ENCODE results near the gene S100A10. TPM values are rescaled to one million over a fixed set of nuclear protein-coding genes. Genes with fewer than 3 reads are reported as not detected.

Gene S100A10
- total and polyA plus RNA-seq, 2 experiments from 2014 or later = 35.9 to 634 TPM

DNA sequence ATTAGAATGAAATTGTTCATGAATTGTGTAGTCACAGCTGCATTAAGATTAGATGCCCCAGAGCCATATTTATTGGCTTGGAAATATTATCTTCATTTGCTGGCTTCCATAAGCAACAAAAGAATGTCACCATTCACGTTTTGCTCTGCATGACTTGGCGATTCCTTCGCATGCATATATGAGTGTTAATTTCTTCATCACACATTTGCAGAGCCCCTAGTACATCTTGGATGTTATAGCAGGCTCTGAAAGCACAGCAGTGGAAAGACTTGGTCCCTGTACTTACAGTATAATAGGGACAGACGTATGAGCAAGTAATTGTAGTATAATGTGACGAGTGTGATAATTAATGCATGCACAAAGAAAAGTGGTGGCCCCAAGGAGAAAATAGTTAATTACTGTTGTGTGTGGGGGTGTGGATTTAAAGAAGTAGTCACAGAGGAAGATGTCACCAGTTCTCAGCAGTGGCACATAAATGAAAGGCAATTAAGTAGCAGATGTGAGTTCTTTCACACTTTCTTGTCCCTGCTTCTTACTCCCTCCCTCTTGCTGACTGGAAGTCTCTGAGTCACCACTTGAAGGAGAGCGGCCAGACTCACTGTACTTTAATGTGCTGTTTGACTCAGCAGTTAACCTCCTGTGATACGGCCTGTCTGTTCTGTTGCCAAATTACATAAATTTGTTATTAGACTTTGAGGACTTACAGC, 21.0 kb downstream of the S100A10 start:
- Histone ChIP-seq H3K4me2 (peak overlapping the region; percentile 34; the same call in 1 of the 2 replicates), H3K27ac (ENCODE audit: low read depth) (no peak overlapping the region), H4K20me1 (replicated peaks; ENCODE audit: insufficient read depth) (no peaks in the 10 kb centered on the region), H2AFZ (no peak overlapping the region), H3K4me1 (ENCODE audit: insufficient read depth) (peaks cover 22% of the 10 kb centered on the region), H3K27me3 (ENCODE audit: insufficient read depth) (no peaks in the 10 kb centered on the region), H3K4me3 (0 out of 2 replicates have a peak overlapping the region, but pooled peaks have one; percentile 11), H3K9me2 (ENCODE audit: insufficient read depth) (no peaks in the 10 kb centered on the region), H3F3A (replicated peaks; ENCODE audit: low read depth) (no peaks in the 10 kb centered on the region), H3K79me2 (replicated peaks; ENCODE audit: insufficient read depth) (no peaks in the 10 kb centered on the region), H3K36me3 (ENCODE audit: insufficient read depth) (no peaks in the 10 kb centered on the region)
- H3K27me3 Mint-ChIP-seq (ENCODE audit: insufficient read depth, low read depth, poor library complexity) = no peaks in the 10 kb centered on the region
- H3K4me3 Mint-ChIP-seq = no peak overlapping the region
- peaks cover 28% of the 10 kb centered on the region for H3K4me1 Mint-ChIP-seq
- H3K36me3 Mint-ChIP-seq (ENCODE audit: low read depth) = no peaks in the 10 kb centered on the region
- DNase-seq (ENCODE audit: low spot score) (peak; percentile 80), ATAC-seq (peak; percentile 68)
- H3K9me3 Mint-ChIP-seq = no peaks in the 10 kb centered on the region
- no peak for TF ChIP-seq JUNB (IDR thresholded peaks at IDR 0.05; ENCODE audit: unreplicated experiment)
- peak; percentile 29; the same call in 1 of the 2 replicates for TF ChIP-seq NANOG (IDR thresholded peaks at IDR 0.05; ENCODE audit: borderline replicate concordance)
- H3K27ac Mint-ChIP-seq = peak overlapping the region; percentile 43

DNA sequence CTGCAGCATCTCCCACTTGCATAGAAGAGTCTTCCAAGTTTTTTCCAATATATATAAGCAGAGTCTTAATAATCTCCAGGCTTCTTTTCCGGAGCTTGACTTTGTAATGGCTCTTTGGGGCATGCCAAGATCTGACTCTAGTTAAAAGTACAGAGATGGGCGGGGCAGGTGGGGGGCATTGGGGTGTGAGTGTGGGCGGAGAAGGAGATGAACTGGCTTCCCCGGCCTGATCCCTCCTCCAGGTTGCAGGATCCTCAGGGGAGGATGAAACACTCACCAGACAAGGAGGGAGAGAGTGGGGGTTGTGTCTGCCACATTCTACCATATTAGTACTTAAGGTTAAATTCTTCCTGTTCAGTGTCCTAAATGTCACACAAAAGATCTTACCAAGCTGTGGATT, 23.0 kb downstream of the S100A10 start:
- Mint-ChIP-seq H3K36me3 (ENCODE audit: low read depth) (no peaks in the 10 kb centered on the region), H3K4me1 (peaks cover 28% of the 10 kb centered on the region), H3K27ac (no peak overlapping the region), H3K27me3 (ENCODE audit: insufficient read depth, low read depth, poor library complexity) (no peaks in the 10 kb centered on the region), H3K9me3 (no peaks in the 10 kb centered on the region), H3K4me3 (no peak overlapping the region)
- H4K20me1 ChIP-seq (replicated peaks; ENCODE audit: insufficient read depth) = no peaks in the 10 kb centered on the region
- H3K4me1 ChIP-seq (ENCODE audit: insufficient read depth) = peaks cover 22% of the 10 kb centered on the region
- H3K4me2 ChIP-seq = no peak overlapping the region
- TF ChIP-seq JUNB (IDR thresholded peaks at IDR 0.05; ENCODE audit: unreplicated experiment) (no peak), ZNF114 (CRISPR knock-in tag; IDR thresholded peaks at IDR 0.05) (no peak), CREB1 (CRISPR knock-in tag; IDR thresholded peaks at IDR 0.05; ENCODE audit: low read depth) (no peak), EZH2 (IDR thresholded peaks at IDR 0.05; ENCODE audit: low read depth, unreplicated experiment) (no peak), STAT1 (IDR thresholded peaks at IDR 0.05; ENCODE audit: unreplicated experiment) (no peak)
- TF ChIP-seq, protein P1, sequence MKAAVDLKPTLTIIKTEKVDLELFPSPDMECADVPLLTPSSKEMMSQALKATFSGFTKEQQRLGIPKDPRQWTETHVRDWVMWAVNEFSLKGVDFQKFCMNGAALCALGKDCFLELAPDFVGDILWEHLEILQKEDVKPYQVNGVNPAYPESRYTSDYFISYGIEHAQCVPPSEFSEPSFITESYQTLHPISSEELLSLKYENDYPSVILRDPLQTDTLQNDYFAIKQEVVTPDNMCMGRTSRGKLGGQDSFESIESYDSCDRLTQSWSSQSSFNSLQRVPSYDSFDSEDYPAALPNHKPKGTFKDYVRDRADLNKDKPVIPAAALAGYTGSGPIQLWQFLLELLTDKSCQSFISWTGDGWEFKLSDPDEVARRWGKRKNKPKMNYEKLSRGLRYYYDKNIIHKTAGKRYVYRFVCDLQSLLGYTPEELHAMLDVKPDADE (IDR thresholded peaks at IDR 0.05) = no peak
- ATAC-seq (no peak), DNase-seq (ENCODE audit: low spot score) (no peak)
- no peaks in the 10 kb centered on the region for H3K9me2 ChIP-seq (ENCODE audit: insufficient read depth)
- no peaks in the 10 kb centered on the region for H3F3A ChIP-seq (replicated peaks; ENCODE audit: low read depth)
- H3K27me3 ChIP-seq (ENCODE audit: insufficient read depth) = no peaks in the 10 kb centered on the region
- H3K27ac ChIP-seq (ENCODE audit: low read depth) = no peak overlapping the region
- no peaks in the 10 kb centered on the region for H3K79me2 ChIP-seq (replicated peaks; ENCODE audit: insufficient read depth)
- H3K4me3 ChIP-seq = no peak overlapping the region
- H2AFZ ChIP-seq = no peak overlapping the region
- H3K36me3 ChIP-seq (ENCODE audit: insufficient read depth) = no peaks in the 10 kb centered on the region

DNA sequence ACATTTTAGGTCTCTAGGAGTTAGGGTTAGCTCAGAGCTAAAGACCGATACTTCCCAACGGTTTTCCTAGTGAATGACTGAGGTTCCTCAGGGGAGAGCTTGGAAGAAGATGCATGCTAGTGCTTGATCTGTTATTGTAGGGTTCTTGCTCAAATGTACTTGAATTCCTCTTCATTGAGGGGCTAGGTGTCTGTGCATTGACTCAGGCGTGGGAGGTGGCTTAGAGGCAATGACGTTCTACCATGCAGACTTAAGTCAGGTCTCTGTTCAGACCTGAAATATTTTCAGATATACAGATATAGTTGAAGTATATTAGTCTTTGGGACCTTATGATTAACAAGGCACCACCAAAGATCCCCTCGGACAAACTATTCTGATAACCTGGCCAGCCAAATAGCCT, 23.5 kb downstream of the S100A10 start:
- peaks cover 28% of the 10 kb centered on the region for H3K4me1 Mint-ChIP-seq
- no peak for TF ChIP-seq NANOG (IDR thresholded peaks at IDR 0.05; ENCODE audit: borderline replicate concordance)
- no peak for TF ChIP-seq STAT1 (IDR thresholded peaks at IDR 0.05; ENCODE audit: unreplicated experiment)
- TF ChIP-seq ZNF331 (CRISPR knock-in tag; IDR thresholded peaks at IDR 0.05; ENCODE audit: low read depth) = no peak
- no peak for ATAC-seq
- Histone ChIP-seq H3K27me3 (ENCODE audit: insufficient read depth) (no peaks in the 10 kb centered on the region), H3K4me3 (no peak overlapping the region), H3K4me1 (ENCODE audit: insufficient read depth) (peaks cover 22% of the 10 kb centered on the region), H3K9me2 (ENCODE audit: insufficient read depth) (no peaks in the 10 kb centered on the region), H3K36me3 (ENCODE audit: insufficient read depth) (no peaks in the 10 kb centered on the region), H3K27ac (ENCODE audit: low read depth) (no peak overlapping the region), H3K79me2 (replicated peaks; ENCODE audit: insufficient read depth) (no peaks in the 10 kb centered on the region), H4K20me1 (replicated peaks; ENCODE audit: insufficient read depth) (no peaks in the 10 kb centered on the region), H3F3A (replicated peaks; ENCODE audit: low read depth) (no peaks in the 10 kb centered on the region), H2AFZ (no peak overlapping the region), H3K4me2 (no peak overlapping the region)
- no peaks in the 10 kb centered on the region for H3K9me3 Mint-ChIP-seq
- no peaks in the 10 kb centered on the region for H3K27me3 Mint-ChIP-seq (ENCODE audit: insufficient read depth, low read depth, poor library complexity)
- H3K36me3 Mint-ChIP-seq (ENCODE audit: low read depth) = no peaks in the 10 kb centered on the region
- H3K4me3 Mint-ChIP-seq = no peak overlapping the region
- no peak for DNase-seq (ENCODE audit: low spot score)
- no peak overlapping the region for H3K27ac Mint-ChIP-seq
